Measurements from ENCODE around the gene KLHL12. TPM values are rescaled to one million over a fixed set of nuclear protein-coding genes. Genes with fewer than 3 reads are reported as not detected.
"Not testable (repeated sequence)": the region's sequence is repeated elsewhere in the genome, so short reads cannot be mapped to it uniquely, and the experiment has no call there.

KLHL12 gene
- total RNA-seq, 6 experiments from 2014 or later: 10.7 to 13.0 (median 12.3) TPM

DNA sequence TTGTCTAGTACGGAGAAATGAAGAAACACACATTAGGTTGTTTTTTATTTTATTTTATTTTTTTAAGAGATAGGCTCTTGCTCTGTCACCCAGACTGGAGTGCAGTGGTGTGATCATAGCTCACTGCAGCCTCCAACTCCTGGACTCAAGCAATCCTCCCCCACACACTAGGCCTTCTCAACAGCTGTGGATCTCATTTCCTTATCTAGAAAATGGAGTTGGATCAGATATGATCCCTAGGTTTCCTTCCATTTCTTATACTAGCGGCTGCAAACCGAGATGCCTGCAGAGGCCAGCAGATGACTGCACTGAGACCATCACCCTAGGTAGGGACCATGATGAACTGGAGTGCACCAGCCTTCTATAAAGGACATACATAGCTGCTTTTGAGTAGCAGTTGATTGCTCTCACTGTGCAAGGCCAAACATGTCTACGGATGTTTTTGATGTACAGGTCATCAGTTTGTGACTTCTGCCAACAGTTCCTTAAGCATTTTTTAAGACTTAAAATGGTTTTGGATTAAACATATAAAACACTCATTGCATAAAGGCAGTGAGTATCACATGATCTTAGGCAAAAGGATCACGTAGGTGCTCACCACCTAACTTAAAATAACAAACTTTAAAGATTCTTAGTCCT, 11.4 kb upstream of the KLHL12 start:
- H3K36me3 ChIP-seq: peaks cover 2 to 31% (median 19%) of the 10 kb centered on the region in 4 donors
- TF ChIP-seq, protein P1, sequence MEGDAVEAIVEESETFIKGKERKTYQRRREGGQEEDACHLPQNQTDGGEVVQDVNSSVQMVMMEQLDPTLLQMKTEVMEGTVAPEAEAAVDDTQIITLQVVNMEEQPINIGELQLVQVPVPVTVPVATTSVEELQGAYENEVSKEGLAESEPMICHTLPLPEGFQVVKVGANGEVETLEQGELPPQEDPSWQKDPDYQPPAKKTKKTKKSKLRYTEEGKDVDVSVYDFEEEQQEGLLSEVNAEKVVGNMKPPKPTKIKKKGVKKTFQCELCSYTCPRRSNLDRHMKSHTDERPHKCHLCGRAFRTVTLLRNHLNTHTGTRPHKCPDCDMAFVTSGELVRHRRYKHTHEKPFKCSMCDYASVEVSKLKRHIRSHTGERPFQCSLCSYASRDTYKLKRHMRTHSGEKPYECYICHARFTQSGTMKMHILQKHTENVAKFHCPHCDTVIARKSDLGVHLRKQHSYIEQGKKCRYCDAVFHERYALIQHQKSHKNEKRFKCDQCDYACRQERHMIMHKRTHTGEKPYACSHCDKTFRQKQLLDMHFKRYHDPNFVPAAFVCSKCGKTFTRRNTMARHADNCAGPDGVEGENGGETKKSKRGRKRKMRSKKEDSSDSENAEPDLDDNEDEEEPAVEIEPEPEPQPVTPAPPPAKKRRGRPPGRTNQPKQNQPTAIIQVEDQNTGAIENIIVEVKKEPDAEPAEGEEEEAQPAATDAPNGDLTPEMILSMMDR (IDR thresholded peaks at IDR 0.05): no peak
- TF ChIP-seq POLR2A (IDR thresholded peaks at IDR 0.05): no peak
- H3K4me1 ChIP-seq: no peaks in the 10 kb centered on the region
- H3K4me3 ChIP-seq: no peak overlapping the region
- H3K27ac ChIP-seq: no peak overlapping the region
- WGBS (ENCODE audit: insufficient coverage, low coverage, low lambda C conversion rate, missing lambda C conversion rate): 74% methylated on average over 5 of the region's 5 CpGs
- DNase-seq: no peak
- no peaks in the 10 kb centered on the region for H3K9me3 ChIP-seq
- intact Hi-C loops (cut with DNase I): no loop called here
- ATAC-seq: no peak
- H3K27me3 ChIP-seq: no peaks in the 10 kb centered on the region

DNA sequence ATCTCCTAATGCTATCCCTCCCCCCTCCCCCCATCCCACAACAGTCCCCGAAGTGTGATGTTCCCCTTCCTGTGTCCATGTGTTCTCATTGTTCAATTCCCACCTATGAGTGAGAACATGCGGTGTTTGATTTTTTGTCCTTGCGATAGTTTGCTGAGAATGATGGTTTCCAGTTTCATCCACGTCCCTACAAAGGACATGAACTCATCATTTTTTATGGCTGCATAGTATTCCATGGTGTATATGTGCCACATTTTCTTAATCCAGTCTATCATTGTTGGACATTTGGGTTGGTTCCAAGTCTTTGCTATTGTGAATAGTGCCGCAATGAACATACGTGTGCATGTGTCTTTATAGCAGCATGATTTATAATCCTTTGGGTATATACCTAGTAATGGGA, 9.4 kb upstream of the KLHL12 start:
- H3K9me3 ChIP-seq; DNase-seq; H3K4me3 ChIP-seq; H3K4me1 ChIP-seq; intact Hi-C loops (cut with DNase I); H3K27ac ChIP-seq; H3K27me3 ChIP-seq; ATAC-seq: not testable (repeated sequence)
- WGBS (ENCODE audit: insufficient coverage, low coverage, low lambda C conversion rate, missing lambda C conversion rate): no CpG with 5 or more reads among the region's 6 CpGs
- H3K36me3 ChIP-seq: peaks cover 0 to 11% (median 5%) of the 10 kb centered on the region in 4 donors

DNA sequence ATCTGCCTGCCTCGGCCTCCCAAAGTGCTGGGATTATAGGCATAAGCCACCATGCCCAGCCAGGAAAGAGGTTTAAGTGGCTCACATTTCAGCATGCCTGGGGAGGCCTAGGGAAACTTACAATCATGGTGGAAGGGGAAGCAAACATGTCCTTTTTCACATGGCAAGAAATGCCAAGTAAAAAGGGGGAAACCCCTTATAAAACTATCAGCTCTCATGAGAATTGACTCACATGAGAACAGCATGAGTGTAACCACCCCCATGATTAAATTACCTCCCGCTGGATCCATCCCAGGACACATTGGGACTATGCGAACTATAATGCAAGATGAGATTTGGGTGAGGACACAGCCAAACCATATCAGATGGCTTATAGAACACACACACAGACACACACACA, 8.8 kb upstream of the KLHL12 start:
- intact Hi-C loops (cut with DNase I): no loop called here
- 65% methylated on average over 2 of the region's 3 CpGs for WGBS (ENCODE audit: insufficient coverage, low coverage, low lambda C conversion rate, missing lambda C conversion rate)
- H3K9me3 ChIP-seq: no peaks in the 10 kb centered on the region
- TF ChIP-seq, protein P1 (IDR thresholded peaks at IDR 0.05): no peak
- TF ChIP-seq POLR2A (IDR thresholded peaks at IDR 0.05): no peak
- H3K4me1 ChIP-seq: no peaks in the 10 kb centered on the region
- H3K27me3 ChIP-seq: no peaks in the 10 kb centered on the region
- DNase-seq: no peak
- no peak for ATAC-seq
- no peak overlapping the region for H3K27ac ChIP-seq
- peaks cover 0 to 5% (median 3%) of the 10 kb centered on the region in 4 donors for H3K36me3 ChIP-seq
- no peak overlapping the region for H3K4me3 ChIP-seq

DNA sequence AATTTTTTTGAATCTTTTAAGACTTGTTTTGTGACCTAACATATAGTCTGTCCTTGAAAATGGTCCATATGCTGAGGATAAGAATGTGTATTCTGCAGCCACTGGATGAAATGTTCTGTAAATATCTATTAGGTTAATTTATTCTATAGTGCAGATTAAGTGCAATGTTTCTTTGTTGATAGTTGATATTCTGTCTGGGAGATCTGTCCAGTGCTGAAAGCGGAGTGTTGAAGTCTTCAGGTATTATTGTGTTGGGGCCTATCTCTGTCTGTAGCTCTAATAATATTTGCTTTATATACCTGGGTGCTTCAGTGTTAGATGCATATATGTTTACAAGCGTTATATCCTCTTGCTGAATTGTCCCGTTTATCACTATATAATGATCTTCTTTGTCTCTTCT, 7.7 kb upstream of the KLHL12 start:
- Histone ChIP-seq H3K27me3 (no peaks in the 10 kb centered on the region), H3K4me3 (no peak overlapping the region), H3K27ac (no peak overlapping the region), H3K9me3 (no peaks in the 10 kb centered on the region), H3K4me1 (no peaks in the 10 kb centered on the region), H3K36me3 (no peaks in the 10 kb centered on the region)
- 90% methylated on average over 3 of the region's 3 CpGs for WGBS (ENCODE audit: insufficient coverage, low coverage, low lambda C conversion rate, missing lambda C conversion rate)
- DNase-seq (no peak), ATAC-seq (no peak)
- TF ChIP-seq POLR2A (IDR thresholded peaks at IDR 0.05): no peak
- TF ChIP-seq, protein P1 (IDR thresholded peaks at IDR 0.05): no peak
- intact Hi-C loops (cut with DNase I): no loop called here

DNA sequence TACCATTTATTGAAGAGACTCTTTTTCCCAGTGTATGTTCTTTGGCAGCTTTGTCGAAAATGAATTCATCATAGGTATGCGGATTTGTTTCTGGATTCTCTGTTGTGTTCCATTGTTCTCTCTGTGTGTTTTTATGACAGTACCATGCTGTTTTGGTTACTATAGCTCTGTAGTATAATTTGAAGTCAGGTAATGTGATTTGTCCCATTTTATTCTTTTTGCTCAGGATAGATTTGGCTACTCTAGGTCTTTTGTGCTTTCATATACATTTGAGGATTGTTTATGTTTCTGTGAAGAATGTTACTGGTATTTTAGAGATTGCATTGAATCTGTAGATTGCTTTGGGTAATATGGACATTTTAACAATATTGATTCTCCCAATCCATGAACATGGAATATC, 5.4 kb upstream of the KLHL12 start:
- no peak overlapping the region for H3K27ac ChIP-seq
- 46% methylated on average over 2 of the region's 2 CpGs for WGBS (ENCODE audit: insufficient coverage, low coverage, low lambda C conversion rate, missing lambda C conversion rate)
- ATAC-seq (no peak), DNase-seq (no peak)
- no peaks in the 10 kb centered on the region for H3K9me3 ChIP-seq
- no peaks in the 10 kb centered on the region for H3K27me3 ChIP-seq
- H3K4me3 ChIP-seq: no peak overlapping the region
- intact Hi-C loops (cut with DNase I): no loop called here
- H3K36me3 ChIP-seq: no peaks in the 10 kb centered on the region
- TF ChIP-seq POLR2A (IDR thresholded peaks at IDR 0.05): no peak
- TF ChIP-seq, protein P1 (IDR thresholded peaks at IDR 0.05): no peak
- no peaks in the 10 kb centered on the region for H3K4me1 ChIP-seq
